ENCODE results near the gene FOSB. TPM values are rescaled to one million over a fixed set of nuclear protein-coding genes. Genes with fewer than 3 reads are reported as not detected.
A peak's percentile ranks its signal among the peaks of the same experiment; 100 is the strongest.

Gene FOSB
- total and polyA plus RNA-seq, 2 donors from 2014 or later = 0.73 to 0.98 TPM

GRCh38 chr19:45517238-45517637 is 49.4 kb downstream of the FOSB start:
- H3K9ac ChIP-seq (ENCODE audit: low read length in 3 of 3) = no peak overlapping the region
- no peak for TF ChIP-seq CTCF (IDR thresholded peaks at IDR 0.05; ENCODE audit: borderline replicate concordance, extremely low read depth, insufficient read depth)
- no peak overlapping the region for H3K27ac ChIP-seq (ENCODE audit: low read depth in 2 of 2, low read length in 2 of 2)
- DNase-seq (no peak), FAIRE-seq (no peak)
- peaks cover 0 to 16% (median 15%) of the 10 kb centered on the region in 3 donors for H3K4me1 ChIP-seq (ENCODE audit: control insufficient read depth in 2 of 3, insufficient read depth in 2 of 3, low read depth in 1 of 3, low read length in 3 of 3)
- H3K4me3 ChIP-seq (ENCODE audit: low read length in 3 of 3) = no peak overlapping the region
- H3K9me3 ChIP-seq (ENCODE audit: control insufficient read depth in 2 of 3, insufficient read depth in 1 of 3, low read length in 3 of 3) = no peaks in the 10 kb centered on the region
- H3K36me3 ChIP-seq (ENCODE audit: control insufficient read depth in 2 of 3, insufficient read depth in 3 of 3, low read length in 3 of 3) = peaks cover 0 to 3% (median 0%) of the 10 kb centered on the region in 3 donors
- no peaks in the 10 kb centered on the region for H3K27me3 ChIP-seq (ENCODE audit: control insufficient read depth, insufficient read depth, low read length)
- intact Hi-C loops (cut with DNase I) = no loop called here

GRCh38 chr19:45517641-45518468 is 50.1 kb downstream of the FOSB start:
- peaks cover 0 to 3% (median 0%) of the 10 kb centered on the region in 3 donors for H3K36me3 ChIP-seq (ENCODE audit: control insufficient read depth in 2 of 3, insufficient read depth in 3 of 3, low read length in 3 of 3)
- DNase-seq (peak in 1 of 5 donors; percentile 74), FAIRE-seq (no peak)
- H3K9me3 ChIP-seq (ENCODE audit: control insufficient read depth in 2 of 3, insufficient read depth in 1 of 3, low read length in 3 of 3) = no peaks in the 10 kb centered on the region
- no peak overlapping the region for H3K9ac ChIP-seq (ENCODE audit: low read length in 3 of 3)
- intact Hi-C loops (cut with DNase I) = no loop called here
- H3K4me1 ChIP-seq (ENCODE audit: control insufficient read depth in 2 of 3, insufficient read depth in 2 of 3, low read depth in 1 of 3, low read length in 3 of 3) = peaks cover 0 to 16% (median 15%) of the 10 kb centered on the region in 3 donors
- H3K4me3 ChIP-seq (ENCODE audit: low read length in 3 of 3) = no peak overlapping the region
- no peak for TF ChIP-seq CTCF (IDR thresholded peaks at IDR 0.05; ENCODE audit: borderline replicate concordance, extremely low read depth, insufficient read depth)
- no peak overlapping the region for H3K27ac ChIP-seq (ENCODE audit: low read depth in 2 of 2, low read length in 2 of 2)
- H3K27me3 ChIP-seq (ENCODE audit: control insufficient read depth, insufficient read depth, low read length) = no peaks in the 10 kb centered on the region

DNA sequence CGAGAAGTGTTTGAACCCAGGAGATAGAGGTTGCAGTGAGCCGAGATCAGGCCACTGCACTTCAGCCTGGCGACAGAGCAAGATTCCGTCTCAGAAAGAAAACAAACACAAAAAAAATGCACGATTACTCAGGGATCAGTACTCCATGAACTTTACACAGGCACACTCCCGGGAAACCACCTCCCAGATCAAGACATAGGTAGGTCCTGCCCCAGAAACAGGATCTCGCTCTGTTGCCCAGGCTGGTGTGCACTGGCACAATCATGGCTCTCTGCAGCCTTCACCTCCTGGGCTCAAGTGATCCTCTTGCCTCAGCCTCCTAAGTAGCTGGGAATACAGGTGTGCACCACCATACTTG is 50.7 kb downstream of the FOSB start:
- TF ChIP-seq CTCF (IDR thresholded peaks at IDR 0.05; ENCODE audit: borderline replicate concordance, extremely low read depth, insufficient read depth) = no peak
- Histone ChIP-seq H3K9ac (ENCODE audit: low read length in 3 of 3) (no peak overlapping the region), H3K27ac (ENCODE audit: low read depth in 2 of 2, low read length in 2 of 2) (no peak overlapping the region), H3K4me1 (ENCODE audit: control insufficient read depth in 2 of 3, insufficient read depth in 2 of 3, low read depth in 1 of 3, low read length in 3 of 3) (peaks cover 0 to 16% (median 15%) of the 10 kb centered on the region in 3 donors), H3K4me3 (ENCODE audit: low read length in 3 of 3) (no peak overlapping the region), H3K9me3 (ENCODE audit: control insufficient read depth in 2 of 3, insufficient read depth in 1 of 3, low read length in 3 of 3) (no peaks in the 10 kb centered on the region), H3K27me3 (ENCODE audit: control insufficient read depth, insufficient read depth, low read length) (no peaks in the 10 kb centered on the region), H3K36me3 (ENCODE audit: control insufficient read depth in 2 of 3, insufficient read depth in 3 of 3, low read length in 3 of 3) (peaks cover 0 to 3% (median 0%) of the 10 kb centered on the region in 3 donors)
- no peak for FAIRE-seq
- DNase-seq = no peak
- intact Hi-C loops (cut with DNase I) = no loop called here

All from kidney (tissue), 14 donors.